WTC11 (cell line): ENCODE measurements around the gene LEKR1. TPM values are rescaled to one million over a fixed set of nuclear protein-coding genes. Genes with fewer than 3 reads are reported as not detected.
A peak's percentile ranks its signal among the peaks of the same experiment; 100 is the strongest.

Source experiments
- ATAC-seq: fragments of 200-7000 bp; cut with Tn5 transposase; 2 replicates; pipeline ENCODE4 v1.10.0; 2021; ENCODE audit warnings: mild to moderate bottlenecking, moderate library complexity
- CTCF ChIA-PET: fragments of 300-600 bp; sonication (Branson Sonifier 250); formaldehyde crosslinking; loops from one replicate; lab custom pipeline; 2021; ENCODE audit warnings: antibody characterized with exemption; lab: Charles Lee
- POLR2A ChIA-PET: fragments of 350-600 bp; sonication (Branson Sonifier 250); formaldehyde crosslinking; loops from one replicate; lab custom pipeline; 2021; ENCODE audit warnings: antibody characterized with exemption; lab: Charles Lee
- DNase-seq: peaks from one replicate; pipeline ENCODE4 v3.0.0; 2021; ENCODE audit warnings: low spot score
- H3K27ac Mint-ChIP-seq: 2 replicates; pipeline ENCODE4 v1.8.0; 2021; ENCODE audit warnings: mixed read lengths
- H3K27me3 Mint-ChIP-seq: 2 replicates; pipeline ENCODE4 v1.8.0; 2021; ENCODE audit warnings: low read depth, mild to moderate bottlenecking, moderate library complexity, mixed read lengths
- H3K36me3 Mint-ChIP-seq: 2 replicates; pipeline ENCODE4 v1.8.0; 2021; ENCODE audit warnings: mixed read lengths
- H3K4me1 Mint-ChIP-seq: 2 replicates; pipeline ENCODE4 v1.8.0; 2022; ENCODE audit warnings: mixed read lengths
- H3K4me3 Mint-ChIP-seq: 2 replicates; pipeline ENCODE4 v1.8.0; 2021; ENCODE audit warnings: mild to moderate bottlenecking, moderate library complexity, mixed read lengths
- H3K9me3 Mint-ChIP-seq: 2 replicates; pipeline ENCODE4 v1.8.0; 2021; ENCODE audit warnings: mixed read lengths
- ESRRA ChIP-seq: sonication (generic); formaldehyde crosslinking; IDR thresholded peaks from 2 replicates; pipeline ENCODE4 v1.8.1; 2022; ENCODE audit warnings: mild to moderate bottlenecking, missing genetic modification reagents, borderline replicate concordance
- ETV6 ChIP-seq: sonication (generic); formaldehyde crosslinking; IDR thresholded peaks from 2 replicates; pipeline ENCODE4 v1.8.1; 2022; ENCODE audit warnings: mild to moderate bottlenecking, missing genetic modification reagents
- FOXJ3 ChIP-seq: sonication (generic); formaldehyde crosslinking; IDR thresholded peaks from 2 replicates; pipeline ENCODE4 v1.9.0; 2021; ENCODE audit warnings: missing genetic modification reagents, mild to moderate bottlenecking, borderline replicate concordance
- GABPB1 ChIP-seq: sonication (generic); formaldehyde crosslinking; IDR thresholded peaks from 2 replicates; pipeline ENCODE4 v1.8.1; 2023; ENCODE audit warnings: mild to moderate bottlenecking, missing genetic modification reagents
- HMGA2 ChIP-seq: fragments of 250-450 bp; sonication (Bioruptor Pico); IDR thresholded peaks from 2 replicates; pipeline ENCODE4 v1.4.0; 2021; ENCODE audit warnings: mild to moderate bottlenecking, moderate library complexity
- IRF2 ChIP-seq: sonication (generic); formaldehyde crosslinking; IDR thresholded peaks from 2 replicates; pipeline ENCODE4 v1.8.0; 2022; ENCODE audit warnings: low read depth, missing genetic modification reagents, borderline replicate concordance
- MXD4 ChIP-seq: fragments of 250-450 bp; sonication (Bioruptor Pico); IDR thresholded peaks from 2 replicates; pipeline ENCODE4 v1.8.0; 2021; ENCODE audit warnings: mild to moderate bottlenecking, moderate library complexity, borderline replicate concordance
- MYBL2 ChIP-seq: sonication (generic); formaldehyde crosslinking; IDR thresholded peaks from 2 replicates; pipeline ENCODE4 v1.8.1; 2023; ENCODE audit warnings: mild to moderate bottlenecking, moderate library complexity, missing genetic modification reagents
- NFYB ChIP-seq: sonication (generic); formaldehyde crosslinking; conservative IDR thresholded peaks from 2 replicates; pipeline ENCODE4 v1.8.0; 2022; ENCODE audit warnings: low read depth, missing genetic modification reagents
- SP1 ChIP-seq: sonication (generic); formaldehyde crosslinking; conservative IDR thresholded peaks from 2 replicates; pipeline ENCODE4 v1.8.1; 2022; ENCODE audit warnings: missing genetic modification reagents
- TEAD1 ChIP-seq: sonication (generic); formaldehyde crosslinking; IDR thresholded peaks from 2 replicates; pipeline ENCODE4 v1.8.0; 2022; ENCODE audit warnings: mild to moderate bottlenecking, missing genetic modification reagents
- TP53 ChIP-seq: sonication (generic); formaldehyde crosslinking; IDR thresholded peaks from 2 replicates; pipeline ENCODE4 v1.8.1; 2023; ENCODE audit warnings: mild to moderate bottlenecking, missing genetic modification reagents
- ZNF138 ChIP-seq: sonication (generic); formaldehyde crosslinking; conservative IDR thresholded peaks from 2 replicates; pipeline ENCODE4 v1.8.1; 2022; ENCODE audit warnings: mild to moderate bottlenecking, moderate library complexity, missing genetic modification reagents
- ZNF219 ChIP-seq: sonication (generic); formaldehyde crosslinking; IDR thresholded peaks from 2 replicates; pipeline ENCODE4 v1.8.0; 2023; ENCODE audit warnings: missing genetic modification reagents, mild to moderate bottlenecking, borderline replicate concordance
- ZNF396 ChIP-seq: fragments of 250-450 bp; sonication (Bioruptor Pico); IDR thresholded peaks from 2 replicates; pipeline ENCODE4 v1.8.0; 2021; ENCODE audit warnings: mild to moderate bottlenecking, moderate library complexity, borderline replicate concordance
- total RNA-seq: library from RNA; stranded (reverse); gene quantifications from 3 replicates; pipeline ENCODE4 v1.2.3, GENCODE V29; 2021
- TF ChIP-seq, protein P1 (sequence below): sonication (generic); formaldehyde crosslinking; IDR thresholded peaks from 2 replicates; pipeline ENCODE4 v1.8.0; 2022; ENCODE audit warnings: missing genetic modification reagents
- TF ChIP-seq, protein P2 (sequence below): fragments of 200-600 bp; IDR thresholded peaks from 2 replicates; pipeline ENCODE4 v1.8.0; 2022; ENCODE audit warnings: antibody characterized with exemption
- TF ChIP-seq, protein P3 (sequence below): fragments of 250-450 bp; sonication (Bioruptor Pico); conservative IDR thresholded peaks from 2 replicates; pipeline ENCODE4 v1.9.0; 2021; ENCODE audit warnings: mild to moderate bottlenecking
- TF ChIP-seq, protein P4 (sequence below): fragments of 250-450 bp; sonication (Bioruptor Pico); IDR thresholded peaks from 2 replicates; pipeline ENCODE4 v1.9.0; 2021; ENCODE audit warnings: mild to moderate bottlenecking
- TF ChIP-seq, protein P5 (sequence below): sonication (generic); formaldehyde crosslinking; IDR thresholded peaks from 2 replicates; pipeline ENCODE4 v1.8.1; 2023; ENCODE audit warnings: mild to moderate bottlenecking, missing genetic modification reagents, moderate library complexity
- TF ChIP-seq, protein P6 (sequence below): sonication (generic); formaldehyde crosslinking; IDR thresholded peaks from 2 replicates; pipeline ENCODE4 v1.8.1; 2023; ENCODE audit warnings: mild to moderate bottlenecking, missing genetic modification reagents, moderate library complexity
- TF ChIP-seq, protein P7 (sequence below): sonication (generic); formaldehyde crosslinking; conservative IDR thresholded peaks from 2 replicates; pipeline ENCODE4 v1.8.1; 2023; ENCODE audit warnings: mild to moderate bottlenecking, low read depth, missing genetic modification reagents, moderate library complexity

Gene LEKR1
- total RNA-seq, 1 experiment from 2014 or later: 0.09 TPM

DNA sequence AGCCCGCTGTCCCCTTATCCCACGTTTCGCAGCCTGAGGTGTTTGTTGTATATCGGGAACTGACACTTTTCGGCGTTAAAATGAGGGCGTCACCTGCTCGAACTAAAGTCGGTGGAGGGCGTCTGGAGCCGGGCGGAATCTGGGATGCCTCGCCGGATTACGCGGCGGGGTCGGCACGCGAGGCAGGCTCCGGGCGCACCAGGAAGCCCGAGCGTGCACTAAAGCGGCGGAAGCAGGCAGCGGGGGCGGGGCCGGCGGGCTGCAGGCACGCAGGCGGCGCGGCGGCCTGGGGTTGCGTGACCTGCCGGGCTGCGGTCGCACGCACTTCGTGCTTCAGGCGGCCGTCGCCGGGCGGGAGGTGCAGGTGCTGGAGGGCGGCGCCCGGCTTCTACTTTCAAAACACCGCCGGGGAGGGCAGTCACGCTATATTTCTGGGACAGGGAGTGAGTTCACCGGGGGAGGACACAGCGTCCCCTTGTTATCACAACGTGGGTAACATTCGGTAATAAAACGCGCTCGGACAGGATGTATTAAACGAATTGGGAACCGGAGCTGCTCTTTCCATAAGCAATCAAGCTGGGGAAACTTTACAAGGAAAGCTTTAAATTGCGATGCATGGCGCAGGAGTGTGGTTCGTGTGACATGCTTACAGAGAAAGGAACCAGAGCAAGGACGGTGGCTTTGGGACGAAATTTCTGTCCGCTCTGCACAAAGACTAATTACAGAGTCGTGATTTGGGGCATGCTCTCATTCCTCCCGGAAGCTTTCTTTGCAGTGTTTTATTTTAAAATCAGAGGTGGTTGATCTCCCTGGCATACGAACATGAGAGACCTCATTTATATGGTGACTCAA is 9.1 kb upstream of the LEKR1 start (continued):
- TF ChIP-seq, protein P1, sequence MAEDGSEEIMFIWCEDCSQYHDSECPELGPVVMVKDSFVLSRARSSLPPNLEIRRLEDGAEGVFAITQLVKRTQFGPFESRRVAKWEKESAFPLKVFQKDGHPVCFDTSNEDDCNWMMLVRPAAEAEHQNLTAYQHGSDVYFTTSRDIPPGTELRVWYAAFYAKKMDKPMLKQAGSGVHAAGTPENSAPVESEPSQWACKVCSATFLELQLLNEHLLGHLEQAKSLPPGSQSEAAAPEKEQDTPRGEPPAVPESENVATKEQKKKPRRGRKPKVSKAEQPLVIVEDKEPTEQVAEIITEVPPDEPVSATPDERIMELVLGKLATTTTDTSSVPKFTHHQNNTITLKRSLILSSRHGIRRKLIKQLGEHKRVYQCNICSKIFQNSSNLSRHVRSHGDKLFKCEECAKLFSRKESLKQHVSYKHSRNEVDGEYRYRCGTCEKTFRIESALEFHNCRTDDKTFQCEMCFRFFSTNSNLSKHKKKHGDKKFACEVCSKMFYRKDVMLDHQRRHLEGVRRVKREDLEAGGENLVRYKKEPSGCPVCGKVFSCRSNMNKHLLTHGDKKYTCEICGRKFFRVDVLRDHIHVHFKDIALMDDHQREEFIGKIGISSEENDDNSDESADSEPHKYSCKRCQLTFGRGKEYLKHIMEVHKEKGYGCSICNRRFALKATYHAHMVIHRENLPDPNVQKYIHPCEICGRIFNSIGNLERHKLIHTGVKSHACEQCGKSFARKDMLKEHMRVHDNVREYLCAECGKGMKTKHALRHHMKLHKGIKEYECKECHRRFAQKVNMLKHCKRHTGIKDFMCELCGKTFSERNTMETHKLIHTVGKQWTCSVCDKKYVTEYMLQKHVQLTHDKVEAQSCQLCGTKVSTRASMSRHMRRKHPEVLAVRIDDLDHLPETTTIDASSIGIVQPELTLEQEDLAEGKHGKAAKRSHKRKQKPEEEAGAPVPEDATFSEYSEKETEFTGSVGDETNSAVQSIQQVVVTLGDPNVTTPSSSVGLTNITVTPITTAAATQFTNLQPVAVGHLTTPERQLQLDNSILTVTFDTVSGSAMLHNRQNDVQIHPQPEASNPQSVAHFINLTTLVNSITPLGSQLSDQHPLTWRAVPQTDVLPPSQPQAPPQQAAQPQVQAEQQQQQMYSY (CRISPR knock-in tag): peak; percentile 56; the same call in 1 of the 2 replicates
- TF ChIP-seq MXD4 (CRISPR knock-in tag): no peak
- no peak for TF ChIP-seq IRF2
- TF ChIP-seq, protein P2, sequence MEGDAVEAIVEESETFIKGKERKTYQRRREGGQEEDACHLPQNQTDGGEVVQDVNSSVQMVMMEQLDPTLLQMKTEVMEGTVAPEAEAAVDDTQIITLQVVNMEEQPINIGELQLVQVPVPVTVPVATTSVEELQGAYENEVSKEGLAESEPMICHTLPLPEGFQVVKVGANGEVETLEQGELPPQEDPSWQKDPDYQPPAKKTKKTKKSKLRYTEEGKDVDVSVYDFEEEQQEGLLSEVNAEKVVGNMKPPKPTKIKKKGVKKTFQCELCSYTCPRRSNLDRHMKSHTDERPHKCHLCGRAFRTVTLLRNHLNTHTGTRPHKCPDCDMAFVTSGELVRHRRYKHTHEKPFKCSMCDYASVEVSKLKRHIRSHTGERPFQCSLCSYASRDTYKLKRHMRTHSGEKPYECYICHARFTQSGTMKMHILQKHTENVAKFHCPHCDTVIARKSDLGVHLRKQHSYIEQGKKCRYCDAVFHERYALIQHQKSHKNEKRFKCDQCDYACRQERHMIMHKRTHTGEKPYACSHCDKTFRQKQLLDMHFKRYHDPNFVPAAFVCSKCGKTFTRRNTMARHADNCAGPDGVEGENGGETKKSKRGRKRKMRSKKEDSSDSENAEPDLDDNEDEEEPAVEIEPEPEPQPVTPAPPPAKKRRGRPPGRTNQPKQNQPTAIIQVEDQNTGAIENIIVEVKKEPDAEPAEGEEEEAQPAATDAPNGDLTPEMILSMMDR: no peak
- TF ChIP-seq ZNF219: 0 out of 2 replicates have a peak, but pooled peaks have one; percentile 75
- TF ChIP-seq TP53 (CRISPR knock-in tag): peak; percentile 92; the same call in 1 of the 2 replicates
- TF ChIP-seq, protein P3, sequence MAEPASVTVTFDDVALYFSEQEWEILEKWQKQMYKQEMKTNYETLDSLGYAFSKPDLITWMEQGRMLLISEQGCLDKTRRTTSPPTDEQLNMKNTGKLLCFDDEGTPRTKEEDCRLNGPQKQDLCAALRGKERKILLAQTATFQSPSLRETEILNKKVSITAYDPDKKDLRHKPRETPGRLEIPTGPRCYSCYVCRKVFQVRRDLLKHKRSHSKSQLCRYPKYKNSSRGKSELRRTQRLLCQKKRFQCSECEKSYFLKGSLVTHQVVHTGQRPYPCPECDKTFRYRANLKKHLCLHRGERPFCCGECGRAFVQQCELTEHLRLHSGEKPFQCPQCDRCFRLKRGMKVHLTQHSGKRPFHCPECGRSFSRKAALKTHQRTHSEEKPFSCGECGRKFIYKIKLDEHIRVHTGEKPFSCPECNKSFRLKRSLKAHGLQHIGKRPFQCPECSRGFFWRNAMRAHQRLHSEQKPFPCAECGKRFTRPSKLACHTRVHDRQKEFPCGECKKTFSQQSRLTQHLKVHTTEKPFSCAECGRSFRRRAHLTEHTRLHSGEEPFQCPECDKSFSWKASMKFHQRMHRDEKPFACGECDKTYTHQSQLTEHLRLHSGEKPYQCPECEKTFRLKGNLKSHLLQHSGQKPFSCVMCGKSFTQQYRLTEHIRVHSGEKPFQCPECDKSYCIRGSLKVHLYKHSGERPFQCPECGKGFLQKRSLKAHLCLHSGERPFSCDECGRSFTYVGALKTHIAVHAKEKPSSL (CRISPR knock-in tag): no peak
- peak; percentile 78 for TF ChIP-seq TEAD1
- peak; percentile 45 for TF ChIP-seq NFYB
- TF ChIP-seq, protein P4, sequence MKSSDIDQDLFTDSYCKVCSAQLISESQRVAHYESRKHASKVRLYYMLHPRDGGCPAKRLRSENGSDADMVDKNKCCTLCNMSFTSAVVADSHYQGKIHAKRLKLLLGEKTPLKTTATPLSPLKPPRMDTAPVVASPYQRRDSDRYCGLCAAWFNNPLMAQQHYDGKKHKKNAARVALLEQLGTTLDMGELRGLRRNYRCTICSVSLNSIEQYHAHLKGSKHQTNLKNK (CRISPR knock-in tag): no peak
- TF ChIP-seq, protein P5, sequence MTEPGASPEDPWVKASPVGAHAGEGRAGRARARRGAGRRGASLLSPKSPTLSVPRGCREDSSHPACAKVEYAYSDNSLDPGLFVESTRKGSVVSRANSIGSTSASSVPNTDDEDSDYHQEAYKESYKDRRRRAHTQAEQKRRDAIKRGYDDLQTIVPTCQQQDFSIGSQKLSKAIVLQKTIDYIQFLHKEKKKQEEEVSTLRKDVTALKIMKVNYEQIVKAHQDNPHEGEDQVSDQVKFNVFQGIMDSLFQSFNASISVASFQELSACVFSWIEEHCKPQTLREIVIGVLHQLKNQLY (CRISPR knock-in tag): peak; percentile 28; the same call in 1 of the 2 replicates
- no peak for TF ChIP-seq ZNF396

DNA sequence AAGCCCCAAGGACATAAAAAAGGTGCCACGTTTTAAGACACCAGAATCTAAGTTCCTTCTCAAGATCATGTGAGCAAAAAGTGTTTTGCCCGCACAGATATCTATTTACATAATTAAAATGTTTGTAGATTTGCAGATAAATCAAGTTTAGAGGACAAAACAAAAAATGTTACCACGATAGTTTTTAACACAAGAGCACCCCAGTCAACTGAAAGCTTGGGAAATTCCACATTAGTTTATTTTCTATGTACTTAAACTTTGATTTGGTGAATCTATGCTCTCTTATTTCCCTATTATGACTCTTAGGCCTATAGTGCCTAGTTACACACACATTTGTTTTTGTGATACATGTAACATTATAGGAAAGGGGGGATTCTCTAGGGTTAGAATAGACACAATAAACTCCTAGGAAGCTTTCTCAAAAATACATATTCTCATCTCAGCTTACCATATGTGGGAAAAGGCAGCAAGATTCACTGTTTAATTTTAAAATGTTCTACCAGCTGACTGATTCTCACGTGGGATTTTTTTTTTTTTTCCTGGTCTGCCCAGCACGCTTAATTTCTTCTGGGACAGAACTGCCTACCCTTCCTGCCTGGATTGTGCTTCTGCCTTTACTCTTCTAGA is 8.4 kb upstream of the LEKR1 start:
- ChIA-PET POLR2A (interaction anchor here (0.6 kb wide), 2 partner anchors 75 to 182 kb away, joined by 3 to 4 read pairs; no protein-coding TSS in a partner anchor), CTCF (no interaction called here)
- no peaks in the 10 kb centered on the region for H3K36me3 Mint-ChIP-seq
- no peaks in the 10 kb centered on the region for H3K9me3 Mint-ChIP-seq
- ATAC-seq (no peak), DNase-seq (no peak)
- peak overlapping the region; percentile 80 for H3K4me3 Mint-ChIP-seq
- peaks cover 21% of the 10 kb centered on the region for H3K4me1 Mint-ChIP-seq
- H3K27ac Mint-ChIP-seq: no peak overlapping the region
- H3K27me3 Mint-ChIP-seq: peaks cover 71% of the 10 kb centered on the region
- TF ChIP-seq, protein P6, sequence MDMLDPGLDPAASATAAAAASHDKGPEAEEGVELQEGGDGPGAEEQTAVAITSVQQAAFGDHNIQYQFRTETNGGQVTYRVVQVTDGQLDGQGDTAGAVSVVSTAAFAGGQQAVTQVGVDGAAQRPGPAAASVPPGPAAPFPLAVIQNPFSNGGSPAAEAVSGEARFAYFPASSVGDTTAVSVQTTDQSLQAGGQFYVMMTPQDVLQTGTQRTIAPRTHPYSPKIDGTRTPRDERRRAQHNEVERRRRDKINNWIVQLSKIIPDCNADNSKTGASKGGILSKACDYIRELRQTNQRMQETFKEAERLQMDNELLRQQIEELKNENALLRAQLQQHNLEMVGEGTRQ: no peak
- TF ChIP-seq, protein P7, sequence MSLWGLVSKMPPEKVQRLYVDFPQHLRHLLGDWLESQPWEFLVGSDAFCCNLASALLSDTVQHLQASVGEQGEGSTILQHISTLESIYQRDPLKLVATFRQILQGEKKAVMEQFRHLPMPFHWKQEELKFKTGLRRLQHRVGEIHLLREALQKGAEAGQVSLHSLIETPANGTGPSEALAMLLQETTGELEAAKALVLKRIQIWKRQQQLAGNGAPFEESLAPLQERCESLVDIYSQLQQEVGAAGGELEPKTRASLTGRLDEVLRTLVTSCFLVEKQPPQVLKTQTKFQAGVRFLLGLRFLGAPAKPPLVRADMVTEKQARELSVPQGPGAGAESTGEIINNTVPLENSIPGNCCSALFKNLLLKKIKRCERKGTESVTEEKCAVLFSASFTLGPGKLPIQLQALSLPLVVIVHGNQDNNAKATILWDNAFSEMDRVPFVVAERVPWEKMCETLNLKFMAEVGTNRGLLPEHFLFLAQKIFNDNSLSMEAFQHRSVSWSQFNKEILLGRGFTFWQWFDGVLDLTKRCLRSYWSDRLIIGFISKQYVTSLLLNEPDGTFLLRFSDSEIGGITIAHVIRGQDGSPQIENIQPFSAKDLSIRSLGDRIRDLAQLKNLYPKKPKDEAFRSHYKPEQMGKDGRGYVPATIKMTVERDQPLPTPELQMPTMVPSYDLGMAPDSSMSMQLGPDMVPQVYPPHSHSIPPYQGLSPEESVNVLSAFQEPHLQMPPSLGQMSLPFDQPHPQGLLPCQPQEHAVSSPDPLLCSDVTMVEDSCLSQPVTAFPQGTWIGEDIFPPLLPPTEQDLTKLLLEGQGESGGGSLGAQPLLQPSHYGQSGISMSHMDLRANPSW (CRISPR knock-in tag): no peak
- no peak for TF ChIP-seq ZNF138 (CRISPR knock-in tag)
- TF ChIP-seq GABPB1 (CRISPR knock-in tag): no peak
- no peak for TF ChIP-seq MYBL2 (CRISPR knock-in tag)
- TF ChIP-seq FOXJ3: no peak
- TF ChIP-seq, protein P4 (CRISPR knock-in tag): no peak
- no peak for TF ChIP-seq SP1 (CRISPR knock-in tag)
- TF ChIP-seq HMGA2 (CRISPR knock-in tag): no peak
- TF ChIP-seq ESRRA: no peak
- TF ChIP-seq ETV6 (CRISPR knock-in tag): no peak
